HepG2 (cell line): ENCODE measurements around the gene MARCHF2. TPM values are rescaled to one million over a fixed set of nuclear protein-coding genes. Genes with fewer than 3 reads are reported as not detected.
A peak's percentile ranks its signal among the peaks of the same experiment; 100 is the strongest.

Experiments
- ATAC-seq: fragments of 200-7000 bp; cut with Tn5 transposase; 3 replicates; pipeline ENCODE4 v1.9.1; 2020; ENCODE audit warnings: mild to moderate bottlenecking, moderate library complexity
- BruUV-seq: library from RNA; stranded (reverse); fragments of 400-500 nt; replicated peaks from 2 replicates; lab custom pipeline; 2021; lab: Mats Ljungman, UMichigan
- CTCF ChIA-PET: fragments of 300-600 bp; formaldehyde crosslinking; extraction: SDS; loops from one replicate; lab custom pipeline; 2021; ENCODE audit warnings: low total read pairs, inconsistent platforms, low intra/inter-chr PET ratio; lab: Yijun Ruan, JAX
- POLR2A ChIA-PET: fragments of 350-600 bp; sonication (Branson Sonifier 250); formaldehyde crosslinking; loops from one replicate; lab custom pipeline; 2020; ENCODE audit warnings: antibody characterized with exemption, inconsistent platforms; lab: Yijun Ruan, JAX
- DNase-seq: peaks from one replicate; pipeline ENCODE4 v3.0.0-alpha.2; 2015; ENCODE audit warnings: low spot score
- FAIRE-seq: peaks from 3 replicates; lab custom pipeline; 2011; peaks lifted over from hg19 to GRCh38; lab: Jason Lieb, UNC
- H2AFZ ChIP-seq: one replicate; pipeline ENCODE4 v1.6.1; 2011; ENCODE audit warnings: low read length, inconsistent platforms
- H3K27ac ChIP-seq: fragments of 300-600 bp; 3 replicates; pipeline ENCODE4 v1.8.0; 2011; ENCODE audit warnings: mixed run types, mild to moderate bottlenecking, mixed read lengths, low read length, inconsistent platforms; ENCODE audit not compliant: insufficient read depth; ENCODE audit errors: extremely low read length
- H3K27me3 ChIP-seq, 2 experiments: fragments of 200-600 bp in 1 of 2; 2 replicates in 1 of 2; 3 replicates in 1 of 2; pipeline versions ENCODE4 v1.6.0 to v1.8.0; 2011; ENCODE audit warnings: low read length in 2 of 2, mild to moderate bottlenecking in 2 of 2, moderate library complexity in 2 of 2, inconsistent platforms in 1 of 2; ENCODE audit not compliant: insufficient read depth in 2 of 2, control insufficient read depth in 1 of 2
- H3K36me3 ChIP-seq, 2 experiments: fragments of 200-600 bp in 1 of 2; replicated peaks in 1 of 2; 2 replicates in 1 of 2; 3 replicates in 1 of 2; pipeline versions ENCODE4 v1.5.1 to v1.8.0; 2011; ENCODE audit warnings: low read length in 2 of 2, inconsistent platforms in 1 of 2; ENCODE audit not compliant: insufficient read depth in 2 of 2, control insufficient read depth in 1 of 2
- H3K4me1 ChIP-seq: 2 replicates; pipeline ENCODE4 v1.5.1; 2012; ENCODE audit warnings: low read length, inconsistent platforms; ENCODE audit not compliant: insufficient read depth
- H3K4me2 ChIP-seq: 2 replicates; pipeline ENCODE4 v1.6.0; 2011; ENCODE audit warnings: low read depth, low read length, inconsistent platforms
- H3K4me3 ChIP-seq, 3 experiments: fragments of 200-600 bp in 1 of 3; sonication (generic), shearing (Covaris generic) in 1 of 3; replicated peaks in 1 of 3; 2 replicates each; pipeline ENCODE4 v1.5.1; 2011 to 2016; ENCODE audit warnings: low read length in 3 of 3, inconsistent platforms in 2 of 3, low read depth in 2 of 3, mild to moderate bottlenecking in 2 of 3, control low read depth in 1 of 3, mixed read lengths in 1 of 3; ENCODE audit not compliant: insufficient read depth in 1 of 3
- H3K79me2 ChIP-seq: one replicate; pipeline ENCODE4 v1.6.1; 2011; ENCODE audit warnings: low read length, inconsistent platforms; ENCODE audit not compliant: insufficient read depth
- H3K9ac ChIP-seq: 2 replicates; pipeline ENCODE4 v1.6.0; 2011; ENCODE audit warnings: mild to moderate bottlenecking, low read depth, low read length, inconsistent platforms; ENCODE audit not compliant: insufficient read depth
- H3K9me3 ChIP-seq: 2 replicates; pipeline ENCODE4 v1.5.1; 2012; ENCODE audit warnings: mild to moderate bottlenecking, low read length
- H4K20me1 ChIP-seq: 2 replicates; pipeline ENCODE4 v1.6.0; 2011; ENCODE audit warnings: inconsistent platforms, mild to moderate bottlenecking, low read length, moderate library complexity; ENCODE audit not compliant: insufficient read depth
- RBM22 ChIP-seq: fragments of 200-400 bp; formaldehyde crosslinking; optimal IDR thresholded peaks from 2 replicates; pipeline ENCODE3; 2017; ENCODE audit warnings: mild to moderate bottlenecking, low read length, moderate library complexity
- ZNF232 ChIP-seq: sonication (generic); formaldehyde crosslinking; IDR thresholded peaks from 2 replicates; pipeline ENCODE4 v1.4.0; 2020; ENCODE audit warnings: missing genetic modification reagents, borderline replicate concordance
- ZNF296 ChIP-seq: sonication (generic); formaldehyde crosslinking; conservative IDR thresholded peaks from 2 replicates; pipeline ENCODE4 v1.5.0; 2020; ENCODE audit warnings: mild to moderate bottlenecking, missing genetic modification reagents
- ZNF558 ChIP-seq: sonication (generic); formaldehyde crosslinking; IDR thresholded peaks from 2 replicates; pipeline ENCODE4 v1.9.0; 2022; ENCODE audit warnings: mild to moderate bottlenecking, missing genetic modification reagents, borderline replicate concordance
- WGBS: methylation state at CpG from one replicate; pipeline ENCODE4 v1.1.6; 2017; ENCODE audit warnings: low lambda C conversion rate; 5-methylcytosine and 5-hydroxymethylcytosine counted together
- in situ Hi-C: cut with HindIII; loops from 2 replicates; pipeline ENCODE4 v1.10.0; 2017; ENCODE audit warnings: low pct_unique_long_range_greater_than_20kb; ENCODE audit not compliant: extremely low pct_ligation_motif_present
- intact Hi-C: fragments of 100-400 bp; cut with micrococcal nuclease; formaldehyde crosslinking; loops from one replicate; pipeline ENCODE4 v1.10.0; 2022; ENCODE audit not compliant: unreplicated experiment
- polyA plus RNA-seq, 8 experiments: library from polyadenylated mRNA; depleted of rRNA in 3 of 8; stranded (reverse) in 7 of 8; unstranded in 1 of 8; fragments of >200 nt; fragmentation: Illumina TruSeq in 4 of 8; extraction: Trizol in 4 of 8; gene quantifications; 2 replicates each; pipeline versions ENCODE4 v1.2.1 to v1.2.3, GENCODE V29; 2011 to 2016; ENCODE audit warnings: low read depth in 4 of 8, missing spikeins in 1 of 8, mixed read lengths in 1 of 8; ENCODE audit not compliant: insufficient read depth in 1 of 8
- total RNA-seq, 5 experiments: library from RNA; depleted of rRNA; stranded (reverse); fragments of >200 nt; fragmentation: Illumina TruSeq; extraction: Trizol; gene quantifications; 2 replicates each; pipeline ENCODE4 v1.2.3, GENCODE V29; 2016; ENCODE audit warnings: low read depth in 1 of 5

Gene MARCHF2
- total and polyA plus RNA-seq, 2 of the 13 experiments (the other 11 are each of a cell fraction or from before 2014, with no cell fraction given) = 12.7 to 13.0 TPM

GRCh38 chr19:8478598-8478997 lies 65.5 kb downstream of the MARCHF2 start:
- ATAC-seq (no peak), FAIRE-seq (no peak), DNase-seq (no peak)
- Histone ChIP-seq H2AFZ (no peak overlapping the region), H3K27ac (no peak overlapping the region), H3K4me1 (no peaks in the 10 kb centered on the region), H3K9ac (no peak overlapping the region), H3K79me2 (peaks cover 61% of the 10 kb centered on the region), H3K27me3 (no peaks in the 10 kb centered on the region), H3K36me3 (peaks cover 44 to 81% of the 10 kb centered on the region in 2 experiments)
- BruUV-seq = no TSS peak
- intact Hi-C loops = no loop called here
- in situ Hi-C loops = no loop called here
- CTCF ChIA-PET = no interaction called here
- TF ChIP-seq RBM22 (peak; percentile 15), ZNF232 (CRISPR knock-in tag) (no peak)
- TF ChIP-seq, all 625 proteins: peak for 1
- Histone ChIP-seq H4K20me1 (peaks cover 54% of the 10 kb centered on the region), H3K4me3 (no peak overlapping the region), H3K4me2 (no peak overlapping the region), H3K9me3 (no peaks in the 10 kb centered on the region)
- POLR2A ChIA-PET = no interaction called here
- 94% methylated on average over 3 of the region's 3 CpGs for WGBS

GRCh38 chr19:8481201-8481600 lies 68.1 kb downstream of the MARCHF2 start:
- 100% methylated on average over 11 of the region's 11 CpGs for WGBS
- POLR2A ChIA-PET = no interaction called here

More at GRCh38 chr19:8481201-8481600, 68.1 kb downstream of the MARCHF2 start:
- FAIRE-seq = no peak
- no peak overlapping the region for H3K27ac ChIP-seq
- TF ChIP-seq ZNF296 (CRISPR knock-in tag) = no peak
- TF ChIP-seq ZNF558 (CRISPR knock-in tag) = no peak
- TF ChIP-seq, all 625 proteins: peak for 0
- no peak for ATAC-seq
- BruUV-seq = no TSS peak
- no peak for DNase-seq
- Histone ChIP-seq H3K9ac (no peak overlapping the region), H3K27me3 (no peaks in the 10 kb centered on the region), H3K4me3 (no peak overlapping the region), H3K4me2 (no peak overlapping the region), H3K4me1 (no peaks in the 10 kb centered on the region), H3K79me2 (peaks cover 42% of the 10 kb centered on the region), H4K20me1 (peaks cover 53% of the 10 kb centered on the region), H2AFZ (no peak overlapping the region), H3K36me3 (peaks cover 49 to 83% of the 10 kb centered on the region in 2 experiments), H3K9me3 (no peaks in the 10 kb centered on the region)
- in situ Hi-C loops (no loop called here), intact Hi-C loops (no loop called here)
- CTCF ChIA-PET = no interaction called here
